NB4 (cell line): ENCODE results near the gene TIAM2.
A peak's percentile ranks its signal among the peaks of the same experiment; 100 is the strongest.
"Not testable (repeated sequence)": the region's sequence is repeated elsewhere in the genome, so short reads cannot be mapped to it uniquely, and the experiment has no call there.

ENCODE experiments used
- DNase-seq: peaks from one replicate; pipeline ENCODE4 v3.0.0; 2010; ENCODE audit warnings: low read depth
- H3K4me3 ChIP-seq: one replicate; pipeline ENCODE4 v1.5.1; 2011; ENCODE audit warnings: mild to moderate bottlenecking, low read depth, low read length, moderate library complexity
- MYC ChIP-seq: IDR thresholded peaks from 2 replicates; pipeline ENCODE4 v1.6.1; 2011; ENCODE audit warnings: low read depth, low read length
- POLR2A ChIP-seq: IDR thresholded peaks from 2 replicates; pipeline ENCODE4 v1.6.1; 2011; ENCODE audit warnings: mild to moderate bottlenecking; ENCODE audit not compliant: insufficient read length; ENCODE audit errors: extremely low read depth
- TF ChIP-seq, protein P1 (sequence below): IDR thresholded peaks from one replicate; pipeline ENCODE4 v1.5.1; 2012; ENCODE audit warnings: low read depth, low read length
- TF ChIP-seq, protein P2 (sequence below): IDR thresholded peaks from 2 replicates; pipeline ENCODE4 v1.6.1; 2011; ENCODE audit warnings: low read depth, low read length

Gene TIAM2

GRCh38 chr6:155221086-155221485, 226.0 kb downstream of the TIAM2 start:
- TF ChIP-seq POLR2A (no peak), MYC (no peak)
- TF ChIP-seq, protein P1, sequence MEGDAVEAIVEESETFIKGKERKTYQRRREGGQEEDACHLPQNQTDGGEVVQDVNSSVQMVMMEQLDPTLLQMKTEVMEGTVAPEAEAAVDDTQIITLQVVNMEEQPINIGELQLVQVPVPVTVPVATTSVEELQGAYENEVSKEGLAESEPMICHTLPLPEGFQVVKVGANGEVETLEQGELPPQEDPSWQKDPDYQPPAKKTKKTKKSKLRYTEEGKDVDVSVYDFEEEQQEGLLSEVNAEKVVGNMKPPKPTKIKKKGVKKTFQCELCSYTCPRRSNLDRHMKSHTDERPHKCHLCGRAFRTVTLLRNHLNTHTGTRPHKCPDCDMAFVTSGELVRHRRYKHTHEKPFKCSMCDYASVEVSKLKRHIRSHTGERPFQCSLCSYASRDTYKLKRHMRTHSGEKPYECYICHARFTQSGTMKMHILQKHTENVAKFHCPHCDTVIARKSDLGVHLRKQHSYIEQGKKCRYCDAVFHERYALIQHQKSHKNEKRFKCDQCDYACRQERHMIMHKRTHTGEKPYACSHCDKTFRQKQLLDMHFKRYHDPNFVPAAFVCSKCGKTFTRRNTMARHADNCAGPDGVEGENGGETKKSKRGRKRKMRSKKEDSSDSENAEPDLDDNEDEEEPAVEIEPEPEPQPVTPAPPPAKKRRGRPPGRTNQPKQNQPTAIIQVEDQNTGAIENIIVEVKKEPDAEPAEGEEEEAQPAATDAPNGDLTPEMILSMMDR: no peak
- TF ChIP-seq, protein P2, sequence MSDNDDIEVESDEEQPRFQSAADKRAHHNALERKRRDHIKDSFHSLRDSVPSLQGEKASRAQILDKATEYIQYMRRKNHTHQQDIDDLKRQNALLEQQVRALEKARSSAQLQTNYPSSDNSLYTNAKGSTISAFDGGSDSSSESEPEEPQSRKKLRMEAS: no peak
- DNase-seq: no peak
- no peak overlapping the region for H3K4me3 ChIP-seq

DNA sequence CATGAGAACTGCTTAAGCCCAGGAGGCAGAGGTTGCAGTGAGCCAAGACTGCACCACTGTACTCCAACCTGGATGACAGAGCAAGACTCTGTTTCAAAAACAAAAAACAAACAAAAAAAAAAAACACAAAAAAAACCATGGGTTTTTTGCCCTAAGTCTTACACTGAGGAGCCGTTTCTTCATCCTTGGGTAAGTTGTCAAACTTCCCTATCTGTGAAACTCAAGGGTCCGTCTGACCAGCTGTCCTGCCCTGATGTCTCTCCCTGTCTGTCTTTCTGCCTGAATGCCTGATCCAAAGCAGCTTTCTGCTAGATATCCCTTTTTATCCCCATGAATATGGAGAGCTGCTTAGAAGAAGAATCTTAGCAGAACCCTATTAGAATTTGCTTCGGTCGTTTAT, 227.4 kb downstream of the TIAM2 start:
- no peak for DNase-seq

DNA sequence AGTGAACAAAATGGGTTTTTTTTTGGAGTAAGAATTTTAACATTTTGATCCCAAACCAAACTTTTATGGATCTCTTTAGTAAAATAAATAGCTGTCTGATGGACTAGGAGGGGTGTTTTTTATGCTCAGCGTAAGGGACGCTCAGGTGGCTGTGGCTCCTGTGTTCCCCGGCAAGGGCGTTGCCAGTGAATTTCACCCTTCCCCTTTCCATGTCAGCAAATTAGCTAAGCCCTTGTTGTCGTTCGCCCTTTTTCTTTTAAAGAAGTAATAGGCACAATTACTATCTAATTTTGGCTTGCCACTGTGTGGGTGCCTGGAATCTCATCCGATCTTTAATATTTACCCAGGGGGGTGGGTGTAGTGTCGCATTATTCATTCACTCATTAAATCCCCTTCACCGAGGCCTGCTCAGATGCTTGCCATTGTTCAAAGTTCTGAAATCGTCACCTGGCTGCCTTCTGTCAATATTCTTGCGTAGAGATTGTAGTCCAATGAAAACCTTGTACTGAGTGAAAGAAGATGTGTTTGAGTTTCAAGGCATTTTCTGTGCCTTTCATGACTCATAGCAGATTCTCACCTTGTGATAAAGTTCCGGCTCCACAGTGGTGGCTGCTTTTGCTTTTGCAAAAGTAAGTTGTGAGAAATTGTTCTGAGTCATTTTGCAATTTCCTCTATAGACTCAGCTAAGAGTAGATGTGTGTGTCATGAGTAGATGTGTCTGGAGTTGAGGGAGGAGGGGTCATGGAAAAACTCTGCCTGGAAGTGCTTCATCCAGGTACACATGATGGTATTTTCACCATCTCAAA, 228.7 kb downstream of the TIAM2 start:
- H3K4me3 ChIP-seq: no peak overlapping the region
- peak; percentile 64 for DNase-seq
- no peak for TF ChIP-seq POLR2A
- TF ChIP-seq MYC: no peak
- TF ChIP-seq, protein P2: no peak

More for the DNA sequence above, 227.4 kb downstream of the TIAM2 start:
- no peak overlapping the region for H3K4me3 ChIP-seq
- TF ChIP-seq, protein P2: no peak
- TF ChIP-seq MYC (no peak), POLR2A (no peak)
- TF ChIP-seq, protein P1: no peak

DNA sequence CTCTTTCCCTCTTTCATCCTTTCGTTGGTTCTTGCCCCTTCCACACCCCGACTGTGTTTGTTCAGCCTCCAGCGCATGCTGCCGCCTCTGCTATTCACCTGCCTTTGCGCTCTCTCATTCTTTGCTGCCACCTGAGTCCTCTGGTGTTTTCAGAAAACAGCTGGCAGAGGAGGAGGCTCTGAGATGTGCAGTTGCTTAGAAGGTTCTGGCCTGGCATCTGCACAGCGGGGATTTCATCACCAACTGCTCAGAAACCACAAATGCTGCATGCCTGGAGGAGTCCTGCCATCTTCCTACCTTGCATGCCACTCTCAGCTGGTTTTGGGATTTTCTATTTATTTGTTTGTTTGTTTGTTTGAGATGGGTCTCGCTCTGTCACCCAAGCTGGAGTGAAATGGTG, 229.5 kb downstream of the TIAM2 start:
- H3K4me3 ChIP-seq: no peak overlapping the region
- TF ChIP-seq MYC (no peak), POLR2A (no peak)
- TF ChIP-seq, protein P2: no peak
- TF ChIP-seq, protein P1: no peak
- DNase-seq: peak; percentile 44

GRCh38 chr6:155227046-155227445, 231.9 kb downstream of the TIAM2 start:
- TF ChIP-seq POLR2A (no peak), MYC (no peak)
- TF ChIP-seq, protein P1: no peak
- TF ChIP-seq, protein P2: no peak
- DNase-seq: no peak
- H3K4me3 ChIP-seq: no peak overlapping the region

DNA sequence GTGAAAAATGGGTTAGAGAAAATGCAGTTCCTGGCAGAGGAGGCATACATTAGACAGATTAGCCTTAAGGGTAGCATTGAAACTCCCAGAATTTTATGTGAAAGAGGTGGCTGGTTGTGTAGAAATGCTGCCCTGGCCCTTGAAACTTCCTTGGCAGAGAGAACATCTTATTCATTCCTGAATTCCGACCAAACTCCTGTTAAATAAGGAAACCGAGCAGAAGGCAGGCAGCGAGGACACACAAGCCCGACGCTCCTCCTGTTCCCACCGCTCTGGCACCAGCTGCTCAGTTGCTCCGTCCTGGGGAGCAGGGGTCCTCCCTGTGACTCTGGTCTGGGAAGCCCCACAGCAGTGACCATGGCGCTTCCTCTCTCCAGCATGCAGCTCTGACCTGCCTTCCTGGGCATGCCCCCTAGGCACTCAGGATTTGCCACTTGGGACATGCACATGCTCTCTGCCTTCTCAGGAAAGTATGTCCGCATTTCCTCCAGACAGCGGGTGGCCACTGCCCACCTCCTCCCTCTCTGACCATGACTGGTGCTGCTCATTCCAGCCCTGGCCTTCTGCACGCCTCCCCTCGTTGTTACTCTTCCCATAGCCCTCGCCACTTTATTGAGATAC, 233.5 kb downstream of the TIAM2 start:
- H3K4me3 ChIP-seq: no peak overlapping the region
- no peak for DNase-seq
- TF ChIP-seq MYC: no peak

DNA sequence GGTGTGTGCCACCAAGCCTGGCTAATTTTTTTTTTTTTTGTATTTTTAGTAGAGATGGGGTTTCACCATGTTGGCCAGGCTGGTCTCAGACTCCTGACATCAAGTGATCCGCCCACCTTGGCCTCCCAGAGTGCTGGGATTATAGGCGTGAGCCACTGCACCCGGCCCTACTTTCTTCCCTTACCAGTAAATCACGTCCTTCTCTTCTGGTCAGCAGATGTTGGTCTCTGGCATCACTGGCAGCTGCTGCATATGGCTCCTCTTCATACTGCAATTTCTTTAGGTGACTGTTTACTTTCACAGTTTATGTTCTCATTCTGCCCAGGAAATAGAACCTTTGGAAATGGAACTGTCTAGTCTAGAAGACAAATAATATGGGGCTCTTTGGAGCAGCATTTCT, 235.9 kb downstream of the TIAM2 start:
- DNase-seq, H3K4me3 ChIP-seq: not testable (repeated sequence)
